ENCODE measurements around the gene RYR3.

Gene RYR3

DNA sequence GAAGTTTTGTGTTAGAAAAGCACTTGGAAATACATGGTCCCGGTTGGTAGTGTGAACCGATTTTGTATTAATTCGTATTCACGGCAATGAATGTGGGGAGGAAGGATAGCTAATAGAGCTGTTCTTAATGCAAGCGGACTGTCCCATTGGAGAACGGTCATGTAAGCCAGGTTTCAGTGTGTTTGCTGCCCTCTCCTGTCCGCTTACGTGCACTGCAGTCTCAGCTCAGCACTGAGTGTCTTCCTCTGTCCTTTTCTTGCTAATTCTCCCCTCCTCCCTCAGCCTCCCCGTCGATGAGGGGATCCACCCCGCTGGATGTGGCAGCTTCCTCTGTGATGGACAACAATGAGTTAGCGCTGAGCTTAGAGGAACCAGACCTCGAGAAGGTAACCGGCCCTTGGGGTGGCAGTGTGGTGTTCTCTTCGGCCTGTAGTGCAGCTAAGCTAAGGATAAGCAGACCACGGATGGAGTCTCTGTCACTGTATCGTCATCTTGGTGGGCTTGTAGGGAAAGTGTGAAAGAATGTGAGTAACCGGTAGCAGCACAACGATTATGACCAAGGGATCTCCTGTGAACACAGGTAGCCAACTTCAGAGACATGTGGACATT is 390.0 kb downstream of the RYR3 start:
- DNase-seq (ENCODE audit: low read depth in 2 of 2): peak; percentile 29 to 34

- DNase-seq (ENCODE audit: low read depth in 2 of 2): no peak
Observed at GRCh38 chr15:33701304-33701696, 390.5 kb downstream of the RYR3 start.

- no peak for DNase-seq (ENCODE audit: low read depth in 2 of 2)
Observed at GRCh38 chr15:33706173-33706572, 395.4 kb downstream of the RYR3 start.

DNA sequence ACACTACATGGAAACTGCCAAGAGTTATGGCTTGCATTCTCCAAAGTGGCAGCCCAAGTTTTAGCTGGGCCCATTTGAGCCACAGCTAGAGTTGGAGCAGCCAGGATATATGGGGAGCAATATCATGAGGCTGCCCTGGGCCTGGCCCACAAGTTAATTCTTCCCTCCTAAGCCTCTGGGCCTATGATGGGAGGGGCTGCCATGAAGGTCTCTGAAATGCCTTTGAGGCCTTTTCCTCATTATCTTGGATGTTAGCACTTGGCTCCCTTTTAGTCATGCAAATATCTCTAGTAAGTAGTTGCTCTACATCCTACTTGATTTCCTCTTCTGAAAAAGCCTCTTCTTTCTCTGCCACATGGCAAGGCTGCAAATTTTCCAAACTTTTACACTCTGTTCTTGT is 400.0 kb downstream of the RYR3 start:
- no peak for DNase-seq (ENCODE audit: low read depth in 2 of 2)

GRCh38 chr15:33716025-33716424 is 405.3 kb downstream of the RYR3 start:
- no peak for DNase-seq (ENCODE audit: low read depth in 2 of 2)

GRCh38 chr15:33720952-33721351 is 410.2 kb downstream of the RYR3 start:
- DNase-seq (ENCODE audit: low read depth in 2 of 2): no peak

GRCh38 chr15:33722005-33722672 is 411.4 kb downstream of the RYR3 start:
- DNase-seq (ENCODE audit: low read depth in 2 of 2): no peak

DNA sequence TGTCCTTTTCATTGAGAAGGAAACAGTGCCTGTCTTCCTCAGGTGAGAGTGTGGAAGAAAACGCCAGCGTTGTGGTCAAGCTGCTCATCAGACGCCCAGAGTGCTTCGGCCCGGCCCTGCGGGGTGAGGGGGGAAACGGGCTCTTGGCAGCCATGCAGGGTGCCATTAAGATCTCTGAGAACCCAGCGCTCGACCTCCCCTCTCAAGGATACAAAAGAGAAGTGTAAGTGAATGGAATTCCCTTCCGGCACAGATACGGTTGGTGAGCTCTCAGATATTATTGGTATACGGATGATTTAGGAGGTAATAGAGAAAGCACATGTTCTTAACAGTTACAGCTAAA is 411.9 kb downstream of the RYR3 start:
- no peak for DNase-seq (ENCODE audit: low read depth in 2 of 2)

DNA sequence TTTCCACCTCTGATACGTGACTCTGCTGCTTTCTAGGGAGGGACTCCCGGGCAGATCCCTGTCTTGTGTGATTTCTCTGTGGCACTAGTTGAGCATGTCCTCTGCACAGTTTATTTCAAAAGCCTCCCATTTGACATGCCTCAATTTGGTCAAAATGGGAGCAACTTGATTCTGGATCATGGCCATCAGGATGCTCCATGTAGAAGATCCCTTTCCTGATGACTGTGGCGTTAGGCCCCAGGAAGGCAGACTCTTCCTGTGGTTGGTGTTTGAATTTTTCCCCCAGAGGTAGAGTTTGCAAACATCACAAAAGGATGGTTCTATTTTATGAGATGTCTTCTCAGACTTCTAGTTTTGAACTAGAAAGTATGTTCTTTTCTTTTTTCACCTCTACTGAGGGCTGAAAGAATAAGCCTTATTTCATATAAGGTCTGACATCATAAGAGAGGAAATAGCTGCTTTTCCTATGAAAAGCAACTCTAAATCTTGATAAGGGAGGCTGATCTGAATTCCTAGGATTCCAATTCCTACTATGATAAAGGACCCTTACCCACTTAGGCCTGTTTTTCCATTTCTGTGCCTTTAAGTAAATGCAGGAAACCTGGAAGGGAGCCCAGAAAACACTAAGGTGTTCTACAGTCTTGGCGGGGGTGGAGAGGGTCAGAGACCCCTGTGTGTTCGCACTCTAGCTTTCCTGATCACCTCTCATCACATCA is 413.7 kb downstream of the RYR3 start:
- no peak for DNase-seq (ENCODE audit: low read depth in 2 of 2)

GRCh38 chr15:33729653-33730052 is 418.9 kb downstream of the RYR3 start:
- no peak for DNase-seq (ENCODE audit: low read depth in 2 of 2)

DNA sequence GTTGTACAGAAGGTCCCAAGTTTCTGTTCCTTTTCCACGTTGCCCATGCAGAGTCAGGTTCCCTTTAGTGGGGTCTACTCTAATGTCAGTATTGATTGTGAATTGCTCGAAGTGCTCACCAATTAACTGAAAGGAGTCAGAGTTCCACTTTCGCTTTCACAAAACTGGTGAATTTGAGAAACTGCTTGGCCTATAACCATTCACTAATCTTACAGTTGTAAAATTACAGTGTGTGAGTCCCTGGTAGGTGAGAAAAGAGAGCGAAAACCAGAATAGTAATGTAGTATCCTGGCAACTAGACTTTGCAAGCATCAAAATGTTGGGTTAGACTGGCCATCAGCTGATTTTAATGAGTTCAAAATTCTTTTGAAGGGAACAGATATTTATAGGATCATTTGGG is 420.0 kb downstream of the RYR3 start:
- DNase-seq (ENCODE audit: low read depth in 2 of 2): no peak

- no peak for DNase-seq (ENCODE audit: low read depth in 2 of 2)
Observed at GRCh38 chr15:33735143-33735542, 424.4 kb downstream of the RYR3 start.

GRCh38 chr15:33735637-33736247 is 425.0 kb downstream of the RYR3 start:
- DNase-seq (ENCODE audit: low read depth in 2 of 2): no peak

DNA sequence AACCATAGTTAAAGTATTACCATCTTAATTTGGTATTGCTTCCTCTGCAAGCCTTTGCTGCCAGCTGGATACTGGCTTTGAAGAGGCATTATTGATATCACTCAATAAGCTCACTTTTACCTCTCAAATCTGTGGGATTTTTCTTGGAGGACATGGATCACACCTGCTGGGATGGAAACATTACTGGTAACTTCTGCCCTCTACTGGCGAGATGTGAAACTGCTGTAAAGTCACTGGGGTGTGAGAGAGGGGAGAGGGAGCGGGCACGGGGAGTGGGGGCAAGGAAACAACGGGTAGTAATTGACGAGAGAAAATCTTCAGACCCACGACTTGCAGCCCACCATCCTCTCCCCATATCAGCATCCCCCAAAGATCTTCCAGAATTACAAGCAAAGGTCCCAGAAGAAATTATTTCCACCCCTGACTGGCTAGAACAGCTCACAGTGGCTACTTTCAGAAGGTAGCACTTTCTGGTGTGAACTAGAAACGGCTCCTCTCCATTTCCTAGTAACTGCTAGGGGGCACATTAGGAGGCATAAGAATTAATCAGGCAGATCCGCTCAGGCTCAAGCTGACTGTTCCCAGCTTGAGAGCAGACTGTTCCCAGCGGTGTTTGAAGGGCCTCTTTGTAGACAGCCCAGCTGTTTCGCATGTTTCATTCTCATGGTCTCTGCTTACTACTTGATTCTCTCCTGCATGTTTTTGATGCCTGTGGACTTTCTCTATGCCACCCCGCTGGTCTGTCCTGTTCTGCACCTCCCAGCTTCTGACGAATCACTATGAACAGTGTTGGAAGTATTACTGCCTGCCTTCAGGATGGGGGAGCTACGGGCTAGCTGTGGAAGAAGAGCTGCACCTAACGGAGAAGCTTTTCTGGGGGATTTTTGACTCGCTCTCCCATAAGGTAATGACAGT is 427.2 kb downstream of the RYR3 start:
- no peak for DNase-seq (ENCODE audit: low read depth in 2 of 2)

GRCh38 chr15:33738941-33739664 is 428.3 kb downstream of the RYR3 start:
- DNase-seq (ENCODE audit: low read depth in 2 of 2): no peak

DNA sequence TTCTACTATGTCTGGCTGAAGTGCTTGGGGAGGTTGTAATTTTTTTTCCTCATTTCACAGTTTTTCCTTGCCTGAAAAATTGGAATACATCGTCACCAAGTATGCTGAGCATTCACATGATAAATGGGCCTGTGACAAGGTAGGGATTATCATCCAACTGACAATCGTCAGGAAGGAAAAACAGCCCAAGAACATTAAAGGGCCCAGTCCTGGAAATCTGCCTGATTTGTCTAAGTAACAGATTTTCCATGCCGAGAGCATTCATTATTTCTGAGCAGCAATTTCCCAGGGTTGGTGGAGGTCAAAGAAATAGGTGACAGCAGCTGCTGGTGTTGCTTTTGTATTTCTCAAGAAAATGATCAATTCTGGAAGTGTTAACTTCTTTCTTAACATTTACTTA is 431.5 kb downstream of the RYR3 start:
- DNase-seq (ENCODE audit: low read depth in 2 of 2): no peak

- no peak for DNase-seq (ENCODE audit: low read depth in 2 of 2)
Observed at GRCh38 chr15:33742800-33743199, 432.0 kb downstream of the RYR3 start.

- DNase-seq (ENCODE audit: low read depth in 2 of 2): no peak
Observed at GRCh38 chr15:33746203-33746602, 435.4 kb downstream of the RYR3 start.

DNA sequence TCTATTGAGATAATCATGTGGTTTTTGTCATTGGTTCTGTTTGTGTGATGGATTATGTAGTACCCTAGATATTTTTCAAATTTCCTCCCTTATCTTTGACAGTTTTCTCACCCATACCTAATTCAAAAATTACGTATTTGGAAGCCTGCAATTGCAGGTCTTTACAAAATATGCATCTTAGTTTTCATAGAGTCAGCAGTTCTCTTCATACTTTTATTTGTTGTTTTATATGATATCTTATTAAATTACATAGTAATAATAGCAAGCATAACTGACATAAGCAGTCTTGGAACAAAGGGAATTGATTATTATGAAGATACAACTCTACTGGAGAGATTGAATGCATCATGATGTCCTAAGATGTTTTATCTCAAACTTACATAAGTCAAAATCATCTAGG is 442.2 kb downstream of the RYR3 start:
- DNase-seq (ENCODE audit: low read depth in 2 of 2): no peak

DNA sequence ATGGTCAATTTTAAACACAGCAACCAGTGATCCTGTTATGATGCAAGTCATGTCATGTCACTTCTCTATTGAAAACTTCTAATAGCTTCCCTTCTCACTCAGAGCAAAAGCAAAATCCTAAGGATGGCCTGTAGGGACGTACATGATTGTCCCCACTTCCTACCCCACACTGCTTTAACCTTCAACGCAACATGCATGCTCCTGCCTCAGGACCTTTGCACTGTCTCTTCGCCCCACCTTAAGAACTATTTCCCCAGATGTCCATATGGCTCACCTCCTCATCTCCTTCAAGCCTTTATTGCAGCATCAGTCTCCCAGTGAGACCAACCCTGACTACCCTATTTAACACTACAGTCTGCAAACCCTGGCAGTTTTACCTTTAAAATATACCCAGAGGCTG is 443.5 kb downstream of the RYR3 start:
- DNase-seq (ENCODE audit: low read depth in 2 of 2): no peak

DNA sequence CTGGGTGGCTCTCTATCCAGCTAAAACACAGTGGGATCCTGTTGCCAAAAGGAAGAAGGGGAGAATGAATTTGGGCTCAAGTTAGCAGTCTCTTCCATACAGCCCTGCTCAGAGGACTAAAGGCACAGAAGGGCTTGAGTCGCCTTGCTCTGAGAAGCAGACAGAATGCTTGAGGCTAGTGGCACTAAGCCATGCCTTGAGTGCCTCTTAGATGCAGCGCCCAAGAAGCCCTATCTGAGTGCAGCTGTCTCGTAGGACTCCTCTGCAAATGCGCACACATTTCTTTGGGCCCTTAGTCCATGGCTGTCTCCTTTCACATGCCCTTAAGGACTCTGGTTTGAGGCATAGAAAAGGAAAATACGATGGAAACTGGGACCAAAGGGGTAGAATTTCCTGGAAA is 446.2 kb downstream of the RYR3 start:
- DNase-seq (ENCODE audit: low read depth in 2 of 2): no peak
